GM18870 (cell line): ENCODE data around the gene TUBG2.
A peak's percentile ranks its signal among the peaks of the same experiment; 100 is the strongest.

ENCODE experiments used
- ATAC-seq: cut with Tn5 transposase; IDR thresholded peaks from one replicate; pipeline ENCODE4 v1.9.1; 2021; ENCODE audit warnings: moderate library complexity; ENCODE audit not compliant: unreplicated experiment

The TUBG2 gene

GRCh38 chr17:42695500-42695899, 36.4 kb downstream of the TUBG2 start:
- no peak for ATAC-seq

GRCh38 chr17:42697108-42697811, 38.2 kb downstream of the TUBG2 start:
- ATAC-seq: no peak

- no peak for ATAC-seq
Measured at GRCh38 chr17:42698736-42699414, 39.8 kb downstream of the TUBG2 start.

- no peak for ATAC-seq
Measured at GRCh38 chr17:42699415-42699740, 40.3 kb downstream of the TUBG2 start.

- ATAC-seq: no peak
Measured at GRCh38 chr17:42700586-42701289, 41.7 kb downstream of the TUBG2 start.

GRCh38 chr17:42702446-42702845, 43.4 kb downstream of the TUBG2 start:
- ATAC-seq: no peak

- ATAC-seq: peak; percentile 26
Measured at GRCh38 chr17:42704490-42704836, 45.4 kb downstream of the TUBG2 start.

GRCh38 chr17:42704837-42705494, 45.9 kb downstream of the TUBG2 start:
- ATAC-seq: peak; percentile 67

GRCh38 chr17:42706732-42707131, 47.6 kb downstream of the TUBG2 start:
- no peak for ATAC-seq

GRCh38 chr17:42708588-42708987, 49.5 kb downstream of the TUBG2 start:
- no peak for ATAC-seq

GRCh38 chr17:42709561-42709960, 50.5 kb downstream of the TUBG2 start:
- no peak for ATAC-seq
